Vagina (tissue), 2 donors: ENCODE data around the gene JAK1.

Experiments used
- CTCF ChIP-seq, 3 experiments: fragments of 450-650 bp in 2 of 3; fragments of 200-600 bp in 1 of 3; sonication (generic) in 1 of 3; IDR thresholded peaks; one replicate each; pipeline ENCODE4 v1.5.1; 2017 to 2019; ENCODE audit warnings: antibody characterized with exemption in 3 of 3, mild to moderate bottlenecking in 2 of 3, moderate library complexity in 2 of 3
- POLR2A ChIP-seq, 2 donors: fragments of 450-650 bp; IDR thresholded peaks; one replicate each; pipeline ENCODE4 v1.6.1; 2017; ENCODE audit warnings: antibody characterized with exemption in 2 of 2, mild to moderate bottlenecking in 2 of 2, moderate library complexity in 2 of 2

- TF ChIP-seq POLR2A (IDR thresholded peaks at IDR 0.05) (no peak), CTCF (IDR thresholded peaks at IDR 0.05) (no peak)
Measured at GRCh38 chr1:64849942-64850341, 116.4 kb downstream of the JAK1 start.
